ENCODE results near the gene ASB7.

- no peak for TF ChIP-seq EZH2 (IDR thresholded peaks at IDR 0.05; ENCODE audit: borderline replicate concordance, low read depth, low read length, poor library complexity, severe bottlenecking)
- TF ChIP-seq CTCF (conservative IDR thresholded peaks at IDR 0.05; ENCODE audit: low read depth, low read length): no peak
These were observed 4.5 kb upstream of the ASB7 start for GRCh38 chr15:100597862-100598261.

Data from A673 (cell line).